HepG2 (cell line): ENCODE results near the gene RASGRP4. TPM values are rescaled to one million over a fixed set of nuclear protein-coding genes. Genes with fewer than 3 reads are reported as not detected.

Experiments used
- ATAC-seq: fragments of 200-7000 bp; cut with Tn5 transposase; 3 replicates; pipeline ENCODE4 v1.9.1; 2020; ENCODE audit warnings: mild to moderate bottlenecking, moderate library complexity
- BruUV-seq: library from RNA; stranded (reverse); fragments of 400-500 nt; replicated peaks from 2 replicates; lab custom pipeline; 2021; lab: Mats Ljungman, UMichigan
- CTCF ChIA-PET: fragments of 300-600 bp; formaldehyde crosslinking; extraction: SDS; loops from one replicate; lab custom pipeline; 2021; ENCODE audit warnings: low total read pairs, inconsistent platforms, low intra/inter-chr PET ratio; lab: Yijun Ruan, JAX
- POLR2A ChIA-PET: fragments of 350-600 bp; sonication (Branson Sonifier 250); formaldehyde crosslinking; loops from one replicate; lab custom pipeline; 2020; ENCODE audit warnings: antibody characterized with exemption, inconsistent platforms; lab: Yijun Ruan, JAX
- DNase-seq: peaks from one replicate; pipeline ENCODE4 v3.0.0-alpha.2; 2015; ENCODE audit warnings: low spot score
- FAIRE-seq: peaks from 3 replicates; lab custom pipeline; 2011; peaks lifted over from hg19 to GRCh38; lab: Jason Lieb, UNC
- H2AFZ ChIP-seq: one replicate; pipeline ENCODE4 v1.6.1; 2011; ENCODE audit warnings: low read length, inconsistent platforms
- H3K27ac ChIP-seq: fragments of 300-600 bp; 3 replicates; pipeline ENCODE4 v1.8.0; 2011; ENCODE audit warnings: mixed run types, mild to moderate bottlenecking, mixed read lengths, low read length, inconsistent platforms; ENCODE audit not compliant: insufficient read depth; ENCODE audit errors: extremely low read length
- H3K27me3 ChIP-seq, 2 experiments: fragments of 200-600 bp in 1 of 2; 2 replicates in 1 of 2; 3 replicates in 1 of 2; pipeline versions ENCODE4 v1.6.0 to v1.8.0; 2011; ENCODE audit warnings: low read length in 2 of 2, mild to moderate bottlenecking in 2 of 2, moderate library complexity in 2 of 2, inconsistent platforms in 1 of 2; ENCODE audit not compliant: insufficient read depth in 2 of 2, control insufficient read depth in 1 of 2
- H3K36me3 ChIP-seq, 2 experiments: fragments of 200-600 bp in 1 of 2; replicated peaks in 1 of 2; 2 replicates in 1 of 2; 3 replicates in 1 of 2; pipeline versions ENCODE4 v1.5.1 to v1.8.0; 2011; ENCODE audit warnings: low read length in 2 of 2, inconsistent platforms in 1 of 2; ENCODE audit not compliant: insufficient read depth in 2 of 2, control insufficient read depth in 1 of 2
- H3K4me1 ChIP-seq: 2 replicates; pipeline ENCODE4 v1.5.1; 2012; ENCODE audit warnings: low read length, inconsistent platforms; ENCODE audit not compliant: insufficient read depth
- H3K4me2 ChIP-seq: 2 replicates; pipeline ENCODE4 v1.6.0; 2011; ENCODE audit warnings: low read depth, low read length, inconsistent platforms
- H3K4me3 ChIP-seq, 3 experiments: fragments of 200-600 bp in 1 of 3; sonication (generic), shearing (Covaris generic) in 1 of 3; replicated peaks in 1 of 3; 2 replicates each; pipeline ENCODE4 v1.5.1; 2011 to 2016; ENCODE audit warnings: low read length in 3 of 3, inconsistent platforms in 2 of 3, low read depth in 2 of 3, mild to moderate bottlenecking in 2 of 3, control low read depth in 1 of 3, mixed read lengths in 1 of 3; ENCODE audit not compliant: insufficient read depth in 1 of 3
- H3K79me2 ChIP-seq: one replicate; pipeline ENCODE4 v1.6.1; 2011; ENCODE audit warnings: low read length, inconsistent platforms; ENCODE audit not compliant: insufficient read depth
- H3K9ac ChIP-seq: 2 replicates; pipeline ENCODE4 v1.6.0; 2011; ENCODE audit warnings: mild to moderate bottlenecking, low read depth, low read length, inconsistent platforms; ENCODE audit not compliant: insufficient read depth
- H3K9me3 ChIP-seq: 2 replicates; pipeline ENCODE4 v1.5.1; 2012; ENCODE audit warnings: mild to moderate bottlenecking, low read length
- H4K20me1 ChIP-seq: 2 replicates; pipeline ENCODE4 v1.6.0; 2011; ENCODE audit warnings: inconsistent platforms, mild to moderate bottlenecking, low read length, moderate library complexity; ENCODE audit not compliant: insufficient read depth
- GABPB1 ChIP-seq: IDR thresholded peaks from 2 replicates; pipeline ENCODE4 v1.6.1; 2016; ENCODE audit warnings: mild to moderate bottlenecking, missing genetic modification reagents, moderate library complexity, missing compliant biosample characterization
- HNF4A ChIP-seq: sonication (generic); formaldehyde crosslinking; IDR thresholded peaks from 2 replicates; pipeline ENCODE4 v1.4.0; 2020; ENCODE audit warnings: missing genetic modification reagents
- KDM2A ChIP-seq: sonication (generic); formaldehyde crosslinking; IDR thresholded peaks from 2 replicates; pipeline ENCODE4 v1.4.0; 2020; ENCODE audit warnings: low read depth, missing genetic modification reagents, borderline replicate concordance
- KLF16 ChIP-seq, 2 experiments: sonication (generic) in 1 of 2; formaldehyde crosslinking in 1 of 2; IDR thresholded peaks; 2 replicates each; pipeline versions ENCODE4 v1.6.1 to v1.8.0; 2016 to 2023; ENCODE audit warnings: missing genetic modification reagents in 2 of 2, missing compliant biosample characterization in 1 of 2
- LCORL ChIP-seq, 2 experiments: fragments of 450-650 bp in 1 of 2; sonication (generic) in 1 of 2; formaldehyde crosslinking in 1 of 2; IDR thresholded peaks; 2 replicates each; pipeline versions ENCODE4 v1.5.0 to v1.6.1; 2017 to 2020; ENCODE audit warnings: antibody characterized with exemption in 1 of 2, missing genetic modification reagents in 1 of 2
- MXI1 ChIP-seq: IDR thresholded peaks from 3 replicates; pipeline ENCODE4 v1.6.1; 2012; ENCODE audit warnings: low read depth, low read length, inconsistent platforms, borderline replicate concordance
- NRL ChIP-seq: sonication (generic); formaldehyde crosslinking; IDR thresholded peaks from 2 replicates; pipeline ENCODE4 v1.5.0; 2020; ENCODE audit warnings: missing genetic modification reagents, mild to moderate bottlenecking, moderate library complexity, borderline replicate concordance
- RXRA ChIP-seq: sonication (generic); formaldehyde crosslinking; IDR thresholded peaks from 2 replicates; pipeline ENCODE4 v1.5.1; 2020; ENCODE audit warnings: missing genetic modification reagents
- SAP130 ChIP-seq: IDR thresholded peaks from 2 replicates; pipeline ENCODE4 v1.6.1; 2016; ENCODE audit warnings: low read depth
- XRCC5 ChIP-seq: fragments of 200-400 bp; formaldehyde crosslinking; optimal IDR thresholded peaks from 2 replicates; pipeline ENCODE3; 2017; ENCODE audit warnings: mild to moderate bottlenecking, low read length
- ZNF263 ChIP-seq: sonication (generic); formaldehyde crosslinking; IDR thresholded peaks from 2 replicates; pipeline ENCODE4 v1.4.0; 2020; ENCODE audit warnings: missing genetic modification reagents
- ZNF749 ChIP-seq: sonication (generic); formaldehyde crosslinking; IDR thresholded peaks from 2 replicates; pipeline ENCODE4 v1.8.0; 2022; ENCODE audit warnings: mild to moderate bottlenecking, missing genetic modification reagents, moderate library complexity, borderline replicate concordance
- ZNF816 ChIP-seq: sonication (generic); formaldehyde crosslinking; IDR thresholded peaks from 2 replicates; pipeline ENCODE4 v1.8.0; 2022; ENCODE audit warnings: missing genetic modification reagents, mild to moderate bottlenecking, borderline replicate concordance
- WGBS: methylation state at CpG from one replicate; pipeline ENCODE4 v1.1.6; 2017; ENCODE audit warnings: low lambda C conversion rate; 5-methylcytosine and 5-hydroxymethylcytosine counted together
- in situ Hi-C: cut with HindIII; loops from 2 replicates; pipeline ENCODE4 v1.10.0; 2017; ENCODE audit warnings: low pct_unique_long_range_greater_than_20kb; ENCODE audit not compliant: extremely low pct_ligation_motif_present
- intact Hi-C: fragments of 100-400 bp; cut with micrococcal nuclease; formaldehyde crosslinking; loops from one replicate; pipeline ENCODE4 v1.10.0; 2022; ENCODE audit not compliant: unreplicated experiment
- polyA plus RNA-seq, 8 experiments: library from polyadenylated mRNA; depleted of rRNA in 3 of 8; stranded (reverse) in 7 of 8; unstranded in 1 of 8; fragments of >200 nt; fragmentation: Illumina TruSeq in 4 of 8; extraction: Trizol in 4 of 8; gene quantifications; 2 replicates each; pipeline versions ENCODE4 v1.2.1 to v1.2.3, GENCODE V29; 2011 to 2016; ENCODE audit warnings: low read depth in 4 of 8, missing spikeins in 1 of 8, mixed read lengths in 1 of 8; ENCODE audit not compliant: insufficient read depth in 1 of 8
- total RNA-seq, 5 experiments: library from RNA; depleted of rRNA; stranded (reverse); fragments of >200 nt; fragmentation: Illumina TruSeq; extraction: Trizol; gene quantifications; 2 replicates each; pipeline ENCODE4 v1.2.3, GENCODE V29; 2016; ENCODE audit warnings: low read depth in 1 of 5
- TF ChIP-seq, protein P1 (sequence below): fragments of 450-650 bp; IDR thresholded peaks from 2 replicates; pipeline ENCODE4 v1.6.1; 2017; ENCODE audit warnings: mild to moderate bottlenecking
- TF ChIP-seq, protein P2 (sequence below): sonication (generic); formaldehyde crosslinking; IDR thresholded peaks from 2 replicates; pipeline ENCODE4 v1.5.1; 2020; ENCODE audit warnings: mild to moderate bottlenecking, missing genetic modification reagents, moderate library complexity
- TF ChIP-seq, protein P3 (sequence below): sonication (generic); formaldehyde crosslinking; IDR thresholded peaks from 2 replicates; pipeline ENCODE4 v1.4.0; 2020; ENCODE audit warnings: missing genetic modification reagents

RASGRP4 gene
- total and polyA plus RNA-seq, 2 of the 13 experiments (the other 11 are each of a cell fraction or from before 2014, with no cell fraction given), result not detected

DNA sequence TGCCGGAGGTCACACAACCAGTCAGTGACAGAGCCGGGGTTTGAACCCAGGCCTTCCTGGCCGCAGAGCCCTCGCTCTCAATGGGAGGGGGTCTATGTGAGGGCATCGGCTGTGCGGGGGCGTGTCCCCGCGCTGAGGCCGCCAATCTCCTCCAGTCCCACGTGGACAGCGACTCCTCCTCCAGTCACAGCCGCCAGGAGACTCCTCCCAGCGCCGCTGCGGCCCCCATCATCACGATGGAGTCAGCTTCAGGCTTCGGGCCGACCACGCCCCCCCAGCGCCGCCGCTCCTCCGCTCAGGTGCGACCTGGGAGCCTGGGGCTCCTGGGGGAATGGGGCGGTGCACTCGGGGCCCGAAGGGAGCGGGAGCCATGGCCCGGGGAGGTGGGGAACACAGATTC is 31.5 kb downstream of the RASGRP4 start:
- peaks cover 4 to 42% of the 10 kb centered on the region in 2 experiments; a peak in 4 of 5 replicates for H3K27me3 ChIP-seq
- no peaks in the 10 kb centered on the region for H3K36me3 ChIP-seq
- intact Hi-C loops, result no loop called here
- H3K27ac ChIP-seq, result no peak overlapping the region
- no peak overlapping the region for H2AFZ ChIP-seq
- peak overlapping the region; percentile 34 for H3K4me2 ChIP-seq
- ATAC-seq (peak; percentile 52), FAIRE-seq (no peak), DNase-seq (peak; percentile 56)
- peak overlapping the region in 1 of 3 experiments; percentile 34; a peak in 1 of 6 replicates for H3K4me3 ChIP-seq
- H4K20me1 ChIP-seq, result no peaks in the 10 kb centered on the region
- H3K9ac ChIP-seq, result no peak overlapping the region
- WGBS, result 12% methylated on average over 7 of the region's 30 CpGs
- BruUV-seq, result no TSS peak
- CTCF ChIA-PET, result no interaction called here
- H3K9me3 ChIP-seq, result no peaks in the 10 kb centered on the region
- POLR2A ChIA-PET, result interaction anchor here (1.4 kb wide), 1 partner anchor 8 kb away, joined by 6 read pairs; the partner anchor contains the start of gene FAM98C
- H3K4me1 ChIP-seq, result peaks cover 33% of the 10 kb centered on the region
- in situ Hi-C loops, result no loop called here
- no peaks in the 10 kb centered on the region for H3K79me2 ChIP-seq
- TF ChIP-seq GABPB1 (CRISPR knock-in tag) (peak; percentile 35; the same call in 1 of the 2 replicates), HNF4A (CRISPR knock-in tag) (no peak), KDM2A (CRISPR knock-in tag) (peak; percentile 43; the same call in 1 of the 2 replicates), NRL (CRISPR knock-in tag) (no peak), XRCC5 (peak; percentile 34), SAP130 (CRISPR knock-in tag) (0 out of 2 replicates have a peak, but pooled peaks have one; percentile 15), ZNF749 (CRISPR knock-in tag) (no peak), LCORL (IDR thresholded peaks at IDR 0.05) (no peak), LCORL (CRISPR knock-in tag; IDR thresholded peaks at IDR 0.05) (no peak), RXRA (CRISPR knock-in tag) (0 out of 2 replicates have a peak, but pooled peaks have one; percentile 15), KLF16 (CRISPR knock-in tag; IDR thresholded peaks at IDR 0.05) (0 out of 4 replicates have a peak, but pooled peaks of 1 of the 2 experiments have one; percentile 11), ZNF816 (CRISPR knock-in tag) (no peak), MXI1 (peak; percentile 43; the same call in 1 of the 3 replicates), ZNF263 (CRISPR knock-in tag) (peak; percentile 69)
- TF ChIP-seq, protein P1, sequence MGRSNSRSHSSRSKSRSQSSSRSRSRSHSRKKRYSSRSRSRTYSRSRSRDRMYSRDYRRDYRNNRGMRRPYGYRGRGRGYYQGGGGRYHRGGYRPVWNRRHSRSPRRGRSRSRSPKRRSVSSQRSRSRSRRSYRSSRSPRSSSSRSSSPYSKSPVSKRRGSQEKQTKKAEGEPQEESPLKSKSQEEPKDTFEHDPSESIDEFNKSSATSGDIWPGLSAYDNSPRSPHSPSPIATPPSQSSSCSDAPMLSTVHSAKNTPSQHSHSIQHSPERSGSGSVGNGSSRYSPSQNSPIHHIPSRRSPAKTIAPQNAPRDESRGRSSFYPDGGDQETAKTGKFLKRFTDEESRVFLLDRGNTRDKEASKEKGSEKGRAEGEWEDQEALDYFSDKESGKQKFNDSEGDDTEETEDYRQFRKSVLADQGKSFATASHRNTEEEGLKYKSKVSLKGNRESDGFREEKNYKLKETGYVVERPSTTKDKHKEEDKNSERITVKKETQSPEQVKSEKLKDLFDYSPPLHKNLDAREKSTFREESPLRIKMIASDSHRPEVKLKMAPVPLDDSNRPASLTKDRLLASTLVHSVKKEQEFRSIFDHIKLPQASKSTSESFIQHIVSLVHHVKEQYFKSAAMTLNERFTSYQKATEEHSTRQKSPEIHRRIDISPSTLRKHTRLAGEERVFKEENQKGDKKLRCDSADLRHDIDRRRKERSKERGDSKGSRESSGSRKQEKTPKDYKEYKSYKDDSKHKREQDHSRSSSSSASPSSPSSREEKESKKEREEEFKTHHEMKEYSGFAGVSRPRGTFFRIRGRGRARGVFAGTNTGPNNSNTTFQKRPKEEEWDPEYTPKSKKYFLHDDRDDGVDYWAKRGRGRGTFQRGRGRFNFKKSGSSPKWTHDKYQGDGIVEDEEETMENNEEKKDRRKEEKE, result no peak
- TF ChIP-seq, protein P2, sequence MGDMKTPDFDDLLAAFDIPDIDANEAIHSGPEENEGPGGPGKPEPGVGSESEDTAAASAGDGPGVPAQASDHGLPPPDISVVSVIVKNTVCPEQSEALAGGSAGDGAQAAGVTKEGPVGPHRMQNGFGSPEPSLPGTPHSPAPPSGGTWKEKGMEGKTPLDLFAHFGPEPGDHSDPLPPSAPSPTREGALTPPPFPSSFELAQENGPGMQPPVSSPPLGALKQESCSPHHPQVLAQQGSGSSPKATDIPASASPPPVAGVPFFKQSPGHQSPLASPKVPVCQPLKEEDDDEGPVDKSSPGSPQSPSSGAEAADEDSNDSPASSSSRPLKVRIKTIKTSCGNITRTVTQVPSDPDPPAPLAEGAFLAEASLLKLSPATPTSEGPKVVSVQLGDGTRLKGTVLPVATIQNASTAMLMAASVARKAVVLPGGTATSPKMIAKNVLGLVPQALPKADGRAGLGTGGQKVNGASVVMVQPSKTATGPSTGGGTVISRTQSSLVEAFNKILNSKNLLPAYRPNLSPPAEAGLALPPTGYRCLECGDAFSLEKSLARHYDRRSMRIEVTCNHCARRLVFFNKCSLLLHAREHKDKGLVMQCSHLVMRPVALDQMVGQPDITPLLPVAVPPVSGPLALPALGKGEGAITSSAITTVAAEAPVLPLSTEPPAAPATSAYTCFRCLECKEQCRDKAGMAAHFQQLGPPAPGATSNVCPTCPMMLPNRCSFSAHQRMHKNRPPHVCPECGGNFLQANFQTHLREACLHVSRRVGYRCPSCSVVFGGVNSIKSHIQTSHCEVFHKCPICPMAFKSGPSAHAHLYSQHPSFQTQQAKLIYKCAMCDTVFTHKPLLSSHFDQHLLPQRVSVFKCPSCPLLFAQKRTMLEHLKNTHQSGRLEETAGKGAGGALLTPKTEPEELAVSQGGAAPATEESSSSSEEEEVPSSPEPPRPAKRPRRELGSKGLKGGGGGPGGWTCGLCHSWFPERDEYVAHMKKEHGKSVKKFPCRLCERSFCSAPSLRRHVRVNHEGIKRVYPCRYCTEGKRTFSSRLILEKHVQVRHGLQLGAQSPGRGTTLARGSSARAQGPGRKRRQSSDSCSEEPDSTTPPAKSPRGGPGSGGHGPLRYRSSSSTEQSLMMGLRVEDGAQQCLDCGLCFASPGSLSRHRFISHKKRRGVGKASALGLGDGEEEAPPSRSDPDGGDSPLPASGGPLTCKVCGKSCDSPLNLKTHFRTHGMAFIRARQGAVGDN (CRISPR knock-in tag), result peak; percentile 52
- TF ChIP-seq, protein P3, sequence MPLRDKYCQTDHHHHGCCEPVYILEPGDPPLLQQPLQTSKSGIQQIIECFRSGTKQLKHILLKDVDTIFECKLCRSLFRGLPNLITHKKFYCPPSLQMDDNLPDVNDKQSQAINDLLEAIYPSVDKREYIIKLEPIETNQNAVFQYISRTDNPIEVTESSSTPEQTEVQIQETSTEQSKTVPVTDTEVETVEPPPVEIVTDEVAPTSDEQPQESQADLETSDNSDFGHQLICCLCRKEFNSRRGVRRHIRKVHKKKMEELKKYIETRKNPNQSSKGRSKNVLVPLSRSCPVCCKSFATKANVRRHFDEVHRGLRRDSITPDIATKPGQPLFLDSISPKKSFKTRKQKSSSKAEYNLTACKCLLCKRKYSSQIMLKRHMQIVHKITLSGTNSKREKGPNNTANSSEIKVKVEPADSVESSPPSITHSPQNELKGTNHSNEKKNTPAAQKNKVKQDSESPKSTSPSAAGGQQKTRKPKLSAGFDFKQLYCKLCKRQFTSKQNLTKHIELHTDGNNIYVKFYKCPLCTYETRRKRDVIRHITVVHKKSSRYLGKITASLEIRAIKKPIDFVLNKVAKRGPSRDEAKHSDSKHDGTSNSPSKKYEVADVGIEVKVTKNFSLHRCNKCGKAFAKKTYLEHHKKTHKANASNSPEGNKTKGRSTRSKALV, result 0 out of 2 replicates have a peak, but pooled peaks have one; percentile 25
